Uterine smooth muscle cell (primary cell): ENCODE results near the gene ZBTB7B. TPM values are rescaled to one million over a fixed set of nuclear protein-coding genes. Genes with fewer than 3 reads are reported as not detected.

Experiments
- total RNA-seq: library from RNA; depleted of rRNA; stranded (reverse); fragments of >200 nt; gene quantifications from 2 replicates; pipeline ENCODE4 v1.2.3, GENCODE V29; 2014

Gene ZBTB7B
- total RNA-seq = 11.4 and 22.7 TPM in 2 replicates

GRCh38 chr1:155002464-155003226, at the start of gene ZBTB7B:
ZBTB7B (plus strand) TSS chr1:155002802; CDS start chr1:155014661, 11,859 bp downstream.

GRCh38 chr1:154955718-154956543, 46.7 kb upstream of the ZBTB7B start, which contains the start of gene PBXIP1:
PBXIP1 (minus strand) TSS chr1:154956099; CDS start chr1:154953721, 2,378 bp downstream.

GRCh38 chr1:154961207-154962155, 41.1 kb upstream of the ZBTB7B start, which contains the start of gene PYGO2:
PYGO2 (minus strand) TSS chr1:154961782; CDS start chr1:154961576, 206 bp downstream.

DNA sequence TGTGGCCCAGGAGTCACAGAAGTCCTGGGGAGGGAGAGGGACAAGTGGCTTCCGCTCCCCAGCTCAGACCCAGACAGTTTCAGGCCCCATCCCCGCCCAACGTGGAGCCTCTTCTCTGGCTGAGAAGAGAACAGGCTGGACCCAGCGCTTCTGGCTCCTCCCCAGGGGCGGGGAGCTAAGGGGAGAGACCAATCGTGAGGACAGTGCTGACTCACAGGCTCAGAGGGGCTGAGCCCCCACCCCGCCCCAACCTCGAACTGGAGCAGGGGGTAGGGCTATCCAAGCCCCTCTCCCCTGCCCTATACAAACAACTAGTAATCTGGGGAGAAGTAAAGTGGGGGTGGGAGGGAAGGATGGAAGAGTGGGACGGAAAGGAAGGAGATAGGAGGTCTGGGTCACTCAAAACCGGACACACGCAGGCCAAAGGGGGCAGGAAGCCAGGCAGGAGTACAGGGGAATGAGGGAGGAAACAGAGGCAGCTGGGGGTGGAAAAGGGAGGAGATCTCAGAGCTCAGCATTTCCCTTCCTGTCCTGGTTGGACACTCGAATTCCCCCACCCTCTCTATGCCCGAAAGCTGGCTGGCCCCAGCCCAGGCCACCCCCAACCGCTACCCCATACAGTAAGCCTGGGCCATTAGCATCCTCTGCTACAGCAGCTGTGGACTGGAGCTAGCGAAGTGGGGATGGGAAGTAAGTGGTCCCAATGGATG, 31.8 kb upstream of the ZBTB7B start, which contains the start of gene SHC1:
TSS of gene SHC1 (minus strand) at position 117 of the 710 bp plus-strand sequence. CDS start 221 bp downstream, outside the sequence.

GRCh38 chr1:154974102-154974807, 28.3 kb upstream of the ZBTB7B start, which contains the start of gene CKS1B:
CKS1B (plus strand) TSS chr1:154974681; CDS start chr1:154974746, 65 bp downstream.

GRCh38 chr1:154982897-154983648, 19.5 kb upstream of the ZBTB7B start, which contains the start of gene FLAD1:
FLAD1 (plus strand) TSS chr1:154983344; CDS start chr1:154983695, 351 bp downstream.

GRCh38 chr1:154993572-154994268, 8.9 kb upstream of the ZBTB7B start, which contains the start of gene LENEP:
LENEP (plus strand) TSS chr1:154993586; CDS start chr1:154993608, 22 bp downstream.

DNA sequence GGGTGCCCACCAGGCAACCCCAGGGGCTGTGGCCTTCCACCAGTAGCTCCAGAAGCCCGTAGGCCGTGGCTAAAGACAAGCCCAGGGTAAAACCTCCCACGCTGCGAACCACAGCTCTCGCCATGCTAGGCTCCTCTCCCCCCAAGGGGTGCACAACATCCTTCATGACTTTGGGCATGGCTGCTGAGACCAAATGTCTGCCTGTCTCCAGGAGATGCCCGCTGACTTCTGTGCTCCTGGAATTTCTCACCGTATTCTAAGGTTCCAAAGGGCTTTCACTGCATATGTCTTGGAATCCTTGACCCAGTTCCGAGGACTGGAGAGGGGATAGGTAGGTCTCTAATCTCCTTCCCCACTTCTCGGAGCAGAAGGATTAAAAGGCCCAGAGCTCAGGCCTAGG, 30.9 kb downstream of the ZBTB7B start, which contains the start of the genes DCST1 and DCST2:
TSS of gene DCST1 (plus strand) at position 301 of the 400 bp plus-strand sequence. CDS start 213 bp downstream, outside the sequence.
TSS of gene DCST2 (minus strand) at position 258 of the 400 bp plus-strand sequence. CDS start at position 178, 80 bp downstream.

GRCh38 chr1:155050560-155051341, 48.1 kb downstream of the ZBTB7B start, which contains the start of gene ADAM15:
ADAM15 (plus strand) TSS chr1:155051316; CDS start chr1:155051387, 71 bp downstream.

DNA sequence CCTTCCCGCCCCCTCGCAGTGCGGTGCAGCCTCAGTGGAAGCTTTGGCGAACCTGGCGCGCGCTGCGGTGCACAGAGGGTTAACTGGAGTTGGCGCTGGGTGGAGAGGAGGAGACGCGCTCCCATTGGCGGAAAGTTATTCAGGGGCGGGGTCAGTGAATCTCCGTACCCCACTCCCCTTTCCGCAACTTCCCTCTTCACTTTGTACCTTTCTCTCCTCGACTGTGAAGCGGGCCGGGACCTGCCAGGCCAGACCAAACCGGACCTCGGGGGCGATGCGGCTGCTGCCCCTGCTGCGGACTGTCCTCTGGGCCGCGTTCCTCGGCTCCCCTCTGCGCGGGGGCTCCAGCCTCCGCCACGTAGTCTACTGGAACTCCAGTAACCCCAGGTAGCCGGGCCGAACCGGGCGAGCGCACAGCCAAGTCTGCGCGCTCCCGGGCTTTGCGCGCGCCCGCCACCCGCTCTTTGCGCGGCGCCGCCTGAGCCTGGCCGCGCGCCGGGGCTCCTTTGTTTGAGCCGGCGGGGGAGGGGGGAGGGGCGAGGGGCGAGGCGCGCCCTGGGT, 61.0 kb downstream of the ZBTB7B start, which contains the start of gene EFNA4:
TSS of gene EFNA4 (plus strand) at position 191 of the 561 bp plus-strand sequence. CDS start at position 275, 84 bp downstream.

Other genes starting within 250 kb of the ZBTB7B start
- under 0.01 TPM in 2 replicates for gene KCNN3, start 132.5 kb upstream of the ZBTB7B start, total RNA-seq
- gene PMVK, start 66.1 kb upstream of the ZBTB7B start, total RNA-seq = 6.9 and 9.6 TPM in 2 replicates
- gene PBXIP1, start 46.7 kb upstream of the ZBTB7B start, total RNA-seq = 28.8 and 102 TPM in 2 replicates
- 8.6 and 9.5 TPM in 2 replicates for gene PYGO2, start 41.0 kb upstream of the ZBTB7B start, total RNA-seq
- gene SHC1, start 32.1 kb upstream of the ZBTB7B start, total RNA-seq = 161 and 222 TPM in 2 replicates
- gene CKS1B, start 28.1 kb upstream of the ZBTB7B start, total RNA-seq = 77.5 and 224 TPM in 2 replicates
- 16.2 and 19.6 TPM in 2 replicates for gene FLAD1, start 19.5 kb upstream of the ZBTB7B start, total RNA-seq
- gene LENEP, start 9.2 kb upstream of the ZBTB7B start, total RNA-seq = 1.00 TPM in 1 of 2 replicates, not detected in the other
- gene DCST2, start 31.0 kb downstream of the ZBTB7B start, total RNA-seq = 0.11 TPM in 1 of 2 replicates, not detected in the other
- not detected in 2 replicates for gene DCST1, start 31.0 kb downstream of the ZBTB7B start, total RNA-seq
- 56.7 and 69.5 TPM in 2 replicates for gene ADAM15, start 48.5 kb downstream of the ZBTB7B start, total RNA-seq
- 1.7 and 2.9 TPM in 2 replicates for gene EFNA4, start 60.9 kb downstream of the ZBTB7B start, total RNA-seq
- gene EFNA3, start 76.0 kb downstream of the ZBTB7B start, total RNA-seq = 0.22 and 0.50 TPM in 2 replicates
- 0.22 and 0.75 TPM in 2 replicates for gene EFNA1, start 125.1 kb downstream of the ZBTB7B start, total RNA-seq
- gene SLC50A1, start 133.1 kb downstream of the ZBTB7B start, total RNA-seq = 19.7 and 37.7 TPM in 2 replicates
- 34.1 and 42.9 TPM in 2 replicates for gene DPM3, start 137.7 kb downstream of the ZBTB7B start, total RNA-seq
- gene KRTCAP2, start 170.5 kb downstream of the ZBTB7B start, total RNA-seq = 77.0 and 88.1 TPM in 2 replicates
- 3.9 and 4.9 TPM in 2 replicates for gene TRIM46, start 171.0 kb downstream of the ZBTB7B start, total RNA-seq
- gene THBS3, start 205.1 kb downstream of the ZBTB7B start, total RNA-seq = 28.8 and 46.6 TPM in 2 replicates
- gene MTX1, start 205.9 kb downstream of the ZBTB7B start, total RNA-seq = 40.0 and 50.5 TPM in 2 replicates